Endometrial microvascular endothelial cells (primary cell): ENCODE measurements around the gene DNAH10. TPM values are rescaled to one million over a fixed set of nuclear protein-coding genes. Genes with fewer than 3 reads are reported as not detected.

ENCODE experiments used
- in situ Hi-C: cut with HindIII; loops from 2 replicates; pipeline ENCODE4 v1.10.0; 2017; ENCODE audit warnings: low sequenced_read_pairs, low pct_unique_long_range_greater_than_20kb; ENCODE audit errors: inconsistent ontology term
- total RNA-seq: library from RNA; depleted of rRNA; stranded (reverse); fragments of >200 nt; gene quantifications from one replicate; pipeline ENCODE4 v1.2.3, GENCODE V29; 2015; ENCODE audit errors: inconsistent ontology term

The DNAH10 gene
- total RNA-seq, 1 donor from 2014 or later: 0.09 TPM

DNA sequence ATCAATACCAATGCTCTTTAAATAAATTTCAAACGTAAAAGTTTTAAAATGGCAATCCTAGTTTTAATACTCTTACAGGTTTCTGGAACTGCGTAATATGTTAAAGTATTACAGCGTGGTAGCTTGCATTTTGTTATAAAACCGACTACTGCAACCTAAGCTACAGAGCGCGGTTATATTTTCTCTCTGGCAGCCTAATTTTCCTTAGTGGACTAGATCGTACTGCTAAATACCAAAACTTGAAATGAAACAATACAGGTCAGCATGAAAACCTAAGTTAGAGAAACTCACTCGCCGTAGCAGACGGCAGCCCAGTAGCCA, 209.3 kb downstream of the DNAH10 start:
- in situ Hi-C loops: no loop called here

DNA sequence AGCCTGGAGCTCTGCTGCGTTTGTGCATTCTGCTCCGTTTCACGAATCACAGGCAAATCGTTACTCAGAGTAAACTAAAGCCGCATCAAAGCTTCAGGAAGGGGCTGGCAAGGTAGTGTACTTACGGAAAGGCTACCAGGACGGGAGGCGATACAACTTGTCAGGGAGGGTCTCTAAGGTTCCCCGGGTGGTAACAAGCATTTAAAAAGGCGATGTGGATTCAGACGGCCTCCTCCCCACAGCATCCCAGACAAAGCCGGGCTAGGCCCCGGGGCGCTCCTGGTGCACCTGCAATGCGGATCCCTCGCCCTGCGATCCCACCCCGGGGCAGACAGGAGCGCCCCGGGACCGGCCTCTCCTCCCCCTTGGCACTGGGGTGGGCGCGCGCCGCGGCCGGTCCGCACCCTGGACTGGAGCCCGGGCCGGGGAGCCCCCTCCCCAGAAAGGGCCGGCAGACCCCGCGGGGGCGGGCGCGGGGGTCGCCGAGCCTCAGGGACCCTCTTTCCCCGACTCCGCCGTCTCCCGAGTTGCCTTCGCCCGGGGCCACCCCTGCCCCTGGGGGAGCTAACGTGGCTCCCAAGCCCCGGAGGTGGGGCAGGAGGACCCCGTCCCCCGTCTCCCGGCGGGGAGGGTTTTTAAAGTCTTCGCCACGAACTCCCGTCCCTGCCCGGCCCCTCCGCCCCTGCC, 209.8 kb downstream of the DNAH10 start:
- in situ Hi-C loops: no loop called here

DNA sequence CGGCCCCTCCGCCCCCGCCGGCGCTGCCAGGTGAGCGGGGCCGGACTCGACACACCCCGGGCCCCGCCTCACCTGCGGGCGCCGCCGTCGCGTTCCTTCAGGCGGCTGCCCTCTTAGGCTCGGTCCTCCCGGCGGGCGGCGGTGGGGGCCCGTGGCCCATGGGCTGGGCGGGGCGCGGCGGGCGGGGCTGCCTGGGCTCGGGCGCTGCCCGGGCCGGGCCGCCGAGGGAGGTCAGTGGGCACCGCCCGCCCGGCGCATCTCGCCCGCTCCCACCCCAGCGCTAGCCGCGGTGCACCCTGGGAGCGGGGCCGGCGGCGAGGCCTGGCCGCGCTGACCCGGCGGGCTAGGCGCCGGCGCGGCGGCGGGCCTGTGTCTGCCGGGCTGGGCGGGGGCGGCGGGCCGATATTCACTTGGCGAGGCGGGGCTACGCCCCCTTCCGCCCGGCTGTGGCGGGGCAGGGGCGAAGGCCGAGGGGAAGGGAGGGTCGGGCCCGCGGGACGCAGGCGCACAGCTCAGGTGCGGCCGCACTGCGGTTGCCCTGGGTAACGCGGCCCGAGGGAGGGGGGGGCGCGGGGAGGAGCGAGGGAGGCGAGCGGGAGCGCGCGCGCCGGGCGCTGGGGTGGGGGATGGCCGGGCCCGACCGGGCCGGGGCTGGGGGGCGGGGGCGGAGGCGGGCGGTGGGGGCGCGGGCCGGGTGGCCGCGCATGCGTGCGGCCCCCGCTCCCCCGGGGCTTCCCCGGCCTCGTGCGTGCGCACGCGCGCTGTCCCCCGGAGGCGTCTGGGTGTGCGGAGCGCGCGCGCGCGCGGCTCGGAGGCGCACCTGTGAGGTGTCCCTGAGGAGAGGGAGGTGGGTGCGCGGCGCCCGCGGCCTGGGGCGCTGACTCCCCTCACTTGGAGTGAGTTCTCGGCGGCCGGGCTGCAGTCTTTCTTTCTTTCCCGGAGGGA, 210.6 kb downstream of the DNAH10 start, which contains the start of the genes CCDC92 and ZNF664:
Gene CCDC92 (minus strand): TSS at position 375 of the 945 bp plus-strand sequence. CDS start 28,526 bp downstream, outside the sequence.
Gene ZNF664 (plus strand): TSS at position 759 of the 945 bp plus-strand sequence. CDS start 38,930 bp downstream, outside the sequence.
- in situ Hi-C loops: no loop called here

- in situ Hi-C loops: no loop called here
Observed at GRCh38 chr12:123973552-123974341, 211.6 kb downstream of the DNAH10 start.

GRCh38 chr12:123976227-123976826, 214.2 kb downstream of the DNAH10 start:
- in situ Hi-C loops: no loop called here

- in situ Hi-C loops: no loop called here
Observed at GRCh38 chr12:123979566-123979965, 217.5 kb downstream of the DNAH10 start.

GRCh38 chr12:123982269-123982668, 220.2 kb downstream of the DNAH10 start:
- in situ Hi-C loops: no loop called here

DNA sequence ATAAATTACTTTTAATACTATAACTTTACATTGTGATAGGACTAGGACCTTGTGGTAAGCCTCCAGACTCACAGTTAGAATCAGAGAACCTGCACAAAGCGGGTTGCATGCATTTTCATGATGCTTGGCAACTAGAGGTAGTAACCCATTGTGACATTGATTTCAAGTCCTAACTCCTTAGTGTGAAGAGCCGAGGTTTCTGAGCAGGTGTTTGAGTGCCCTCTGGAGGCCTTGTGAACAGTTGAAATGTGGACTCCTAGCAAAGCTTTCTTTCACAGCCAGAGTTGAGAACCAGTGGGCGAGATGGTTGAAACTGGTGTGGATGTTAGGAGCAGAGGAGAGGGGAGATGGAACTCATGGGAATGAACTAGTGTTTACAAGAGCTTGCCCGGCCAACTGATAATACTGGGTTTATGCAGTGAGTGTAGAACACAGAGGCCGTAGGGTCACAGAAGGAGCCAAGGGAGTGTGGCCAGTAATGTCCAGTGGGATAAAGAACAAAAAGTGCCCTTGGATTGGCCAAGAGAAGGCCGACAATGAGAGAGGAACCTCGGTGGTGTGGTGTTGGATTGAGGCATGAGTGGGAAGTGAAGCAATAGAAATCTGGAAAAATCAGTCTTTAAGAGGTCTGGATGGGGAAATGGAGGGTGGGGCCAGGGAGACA, 221.9 kb downstream of the DNAH10 start:
- in situ Hi-C loops: no loop called here

DNA sequence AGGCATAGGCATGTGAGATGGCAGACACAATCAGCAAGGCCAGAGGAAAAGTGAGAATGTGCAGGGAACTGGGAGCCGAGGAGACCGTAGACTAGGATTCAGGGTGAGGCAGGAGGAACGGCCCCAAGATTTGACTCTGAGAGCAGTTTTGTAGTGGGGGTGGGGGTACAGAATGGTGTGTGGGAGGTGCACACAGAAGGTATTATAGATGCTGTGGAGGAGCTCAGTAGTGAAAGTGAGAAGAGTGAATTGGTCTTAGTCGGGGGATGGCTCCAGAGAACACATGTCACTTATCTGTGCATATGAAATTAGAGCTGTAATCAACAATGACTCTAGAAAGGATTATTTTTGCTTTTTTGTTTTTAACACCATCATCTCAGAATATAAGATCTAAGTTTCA, 222.8 kb downstream of the DNAH10 start:
- in situ Hi-C loops: no loop called here

Other genes starting within 250 kb of the DNAH10 start
- gene RILPL1, start 228.6 kb upstream of the DNAH10 start, total RNA-seq: 7.6 TPM
- gene TMED2, start 177.7 kb upstream of the DNAH10 start, total RNA-seq: 194 TPM
- 15.2 TPM for gene DDX55, start 160.2 kb upstream of the DNAH10 start, total RNA-seq
- gene EIF2B1, start 128.6 kb upstream of the DNAH10 start, total RNA-seq: 67.7 TPM
- gene GTF2H3, start 128.5 kb upstream of the DNAH10 start, total RNA-seq: 35.0 TPM
- gene TCTN2, start 91.2 kb upstream of the DNAH10 start, total RNA-seq: 4.1 TPM
- gene ATP6V0A2, start 49.9 kb upstream of the DNAH10 start, total RNA-seq: 12.2 TPM
- gene CCDC92, start 210.5 kb downstream of the DNAH10 start, total RNA-seq: 20.8 TPM
- gene ZNF664, start 210.9 kb downstream of the DNAH10 start, total RNA-seq: 34.5 TPM